ENCODE measurements around the gene CRYBG3.

The CRYBG3 gene

GRCh38 chr3:97862582-97862981, 40.8 kb downstream of the CRYBG3 start:
- H2BK5ac ChIP-seq (ENCODE audit: low read depth, low read length, poor library complexity, severe bottlenecking) = no peak overlapping the region
- no peak overlapping the region for H2BK120ac ChIP-seq (ENCODE audit: low read depth, low read length)
- H3K27ac ChIP-seq (ENCODE audit: low read length, poor library complexity, severe bottlenecking) = no peak overlapping the region
- H3K4ac ChIP-seq (ENCODE audit: low read depth in 1 of 2, low read length in 2 of 2) = no peak overlapping the region
- no peaks in the 10 kb centered on the region for H3K9me3 ChIP-seq (ENCODE audit: control insufficient read depth, low read length)
- H2AK5ac ChIP-seq (ENCODE audit: low read length, severe bottlenecking) = no peak overlapping the region
- H3K36me3 ChIP-seq (ENCODE audit: control insufficient read depth in 1 of 2, insufficient read depth in 2 of 2, low read depth in 1 of 2, low read length in 2 of 2) = peaks cover 0 to 10% of the 10 kb centered on the region in 2 experiments
- H3K14ac ChIP-seq (ENCODE audit: low read length in 2 of 2) = no peak overlapping the region
- peaks cover 9% of the 10 kb centered on the region for H3K79me1 ChIP-seq (replicated peaks; ENCODE audit: low read length, poor library complexity, severe bottlenecking)
- H3K4me2 ChIP-seq (ENCODE audit: low read length, poor library complexity, severe bottlenecking) = no peak overlapping the region
- no peaks in the 10 kb centered on the region for H3K4me1 ChIP-seq (ENCODE audit: control insufficient read depth, insufficient read depth, low read depth, low read length)
- no peaks in the 10 kb centered on the region for H3K27me3 ChIP-seq (ENCODE audit: control insufficient read depth in 1 of 2, insufficient read depth in 1 of 2, low read length in 2 of 2)
- no peak overlapping the region for H4K91ac ChIP-seq (ENCODE audit: low read length)
- WGBS = 100% methylated on average over 1 of the region's 1 CpG
- H2AFZ ChIP-seq (ENCODE audit: low read depth, low read length) = no peak overlapping the region
- H3K18ac ChIP-seq (ENCODE audit: low read depth in 1 of 2, low read length in 2 of 2) = no peak overlapping the region
- no peak overlapping the region for H2BK15ac ChIP-seq (ENCODE audit: low read depth, poor library complexity, severe bottlenecking)
- H4K8ac ChIP-seq (ENCODE audit: low read length) = no peak overlapping the region
- DNase-seq = no peak
- H2BK12ac ChIP-seq (ENCODE audit: low read length in 2 of 2) = no peak overlapping the region
- H3K9ac ChIP-seq (ENCODE audit: low read length) = no peak overlapping the region
- no peak overlapping the region for H3K23ac ChIP-seq (ENCODE audit: low read length in 2 of 2)
- H3K4me3 ChIP-seq (ENCODE audit: insufficient read depth in 1 of 2, low read depth in 1 of 2, low read length in 2 of 2) = no peak overlapping the region

- H2BK120ac ChIP-seq (ENCODE audit: low read depth, low read length) = no peak overlapping the region
- 100% methylated on average over 1 of the region's 1 CpG for WGBS
These were observed 41.2 kb downstream of the CRYBG3 start for GRCh38 chr3:97863031-97863430.

GRCh38 chr3:97863775-97864174, 42.0 kb downstream of the CRYBG3 start:
- no peak overlapping the region for H2AFZ ChIP-seq (ENCODE audit: low read depth, low read length)
- no peak overlapping the region for H3K4me2 ChIP-seq (ENCODE audit: low read length, poor library complexity, severe bottlenecking)
- H3K18ac ChIP-seq (ENCODE audit: low read depth in 1 of 2, low read length in 2 of 2) = no peak overlapping the region
- H3K9ac ChIP-seq (ENCODE audit: low read length) = no peak overlapping the region
- H4K8ac ChIP-seq (ENCODE audit: low read length) = no peak overlapping the region
- H3K27me3 ChIP-seq (ENCODE audit: control insufficient read depth in 1 of 2, insufficient read depth in 1 of 2, low read length in 2 of 2) = no peaks in the 10 kb centered on the region
- H3K36me3 ChIP-seq (ENCODE audit: control insufficient read depth in 1 of 2, insufficient read depth in 2 of 2, low read depth in 1 of 2, low read length in 2 of 2) = peaks cover 0 to 10% of the 10 kb centered on the region in 2 experiments
- H3K23ac ChIP-seq (ENCODE audit: low read length in 2 of 2) = no peak overlapping the region
- WGBS = 97% methylated on average over 3 of the region's 3 CpGs
- H2BK5ac ChIP-seq (ENCODE audit: low read depth, low read length, poor library complexity, severe bottlenecking) = no peak overlapping the region
- H3K79me1 ChIP-seq (replicated peaks; ENCODE audit: low read length, poor library complexity, severe bottlenecking) = peaks cover 9% of the 10 kb centered on the region
- no peak overlapping the region for H2BK120ac ChIP-seq (ENCODE audit: low read depth, low read length)
- H4K91ac ChIP-seq (ENCODE audit: low read length) = no peak overlapping the region
- H3K4me1 ChIP-seq (ENCODE audit: control insufficient read depth, insufficient read depth, low read depth, low read length) = no peaks in the 10 kb centered on the region
- no peak overlapping the region for H3K27ac ChIP-seq (ENCODE audit: low read length, poor library complexity, severe bottlenecking)
- H2BK15ac ChIP-seq (ENCODE audit: low read depth, poor library complexity, severe bottlenecking) = no peak overlapping the region
- no peak overlapping the region for H3K14ac ChIP-seq (ENCODE audit: low read length in 2 of 2)
- H3K4me3 ChIP-seq (ENCODE audit: insufficient read depth in 1 of 2, low read depth in 1 of 2, low read length in 2 of 2) = no peak overlapping the region
- no peak overlapping the region for H3K4ac ChIP-seq (ENCODE audit: low read depth in 1 of 2, low read length in 2 of 2)
- no peaks in the 10 kb centered on the region for H3K9me3 ChIP-seq (ENCODE audit: control insufficient read depth, low read length)
- no peak overlapping the region for H2AK5ac ChIP-seq (ENCODE audit: low read length, severe bottlenecking)
- no peak overlapping the region for H2BK12ac ChIP-seq (ENCODE audit: low read length in 2 of 2)
- DNase-seq = no peak

More at GRCh38 chr3:97863031-97863430, 41.2 kb downstream of the CRYBG3 start:
- Histone ChIP-seq H3K4me1 (ENCODE audit: control insufficient read depth, insufficient read depth, low read depth, low read length) (no peaks in the 10 kb centered on the region), H3K79me1 (replicated peaks; ENCODE audit: low read length, poor library complexity, severe bottlenecking) (peaks cover 9% of the 10 kb centered on the region), H3K9ac (ENCODE audit: low read length) (no peak overlapping the region), H3K4me3 (ENCODE audit: insufficient read depth in 1 of 2, low read depth in 1 of 2, low read length in 2 of 2) (no peak overlapping the region), H3K27ac (ENCODE audit: low read length, poor library complexity, severe bottlenecking) (no peak overlapping the region), H2AK5ac (ENCODE audit: low read length, severe bottlenecking) (no peak overlapping the region), H3K23ac (ENCODE audit: low read length in 2 of 2) (no peak overlapping the region), H2AFZ (ENCODE audit: low read depth, low read length) (no peak overlapping the region), H3K36me3 (ENCODE audit: control insufficient read depth in 1 of 2, insufficient read depth in 2 of 2, low read depth in 1 of 2, low read length in 2 of 2) (peaks cover 0 to 10% of the 10 kb centered on the region in 2 experiments), H3K4ac (ENCODE audit: low read depth in 1 of 2, low read length in 2 of 2) (no peak overlapping the region), H3K9me3 (ENCODE audit: control insufficient read depth, low read length) (no peaks in the 10 kb centered on the region), H3K18ac (ENCODE audit: low read depth in 1 of 2, low read length in 2 of 2) (no peak overlapping the region), H3K4me2 (ENCODE audit: low read length, poor library complexity, severe bottlenecking) (no peak overlapping the region), H3K27me3 (ENCODE audit: control insufficient read depth in 1 of 2, insufficient read depth in 1 of 2, low read length in 2 of 2) (no peaks in the 10 kb centered on the region), H4K8ac (ENCODE audit: low read length) (no peak overlapping the region), H2BK5ac (ENCODE audit: low read depth, low read length, poor library complexity, severe bottlenecking) (no peak overlapping the region), H4K91ac (ENCODE audit: low read length) (no peak overlapping the region), H3K14ac (ENCODE audit: low read length in 2 of 2) (no peak overlapping the region), H2BK15ac (ENCODE audit: low read depth, poor library complexity, severe bottlenecking) (no peak overlapping the region), H2BK12ac (ENCODE audit: low read length in 2 of 2) (no peak overlapping the region)
- DNase-seq = no peak

- 97% methylated on average over 3 of the region's 3 CpGs for WGBS
- Histone ChIP-seq H3K18ac (ENCODE audit: low read depth in 1 of 2, low read length in 2 of 2) (no peak overlapping the region), H3K23ac (ENCODE audit: low read length in 2 of 2) (no peak overlapping the region), H2BK5ac (ENCODE audit: low read depth, low read length, poor library complexity, severe bottlenecking) (no peak overlapping the region), H3K9ac (ENCODE audit: low read length) (peak overlapping the region; percentile 91), H3K27me3 (ENCODE audit: control insufficient read depth in 1 of 2, insufficient read depth in 1 of 2, low read length in 2 of 2) (no peaks in the 10 kb centered on the region), H3K79me1 (replicated peaks; ENCODE audit: low read length, poor library complexity, severe bottlenecking) (peaks cover 6% of the 10 kb centered on the region), H3K4ac (ENCODE audit: low read depth in 1 of 2, low read length in 2 of 2) (no peak overlapping the region), H2BK120ac (ENCODE audit: low read depth, low read length) (no peak overlapping the region), H2AK5ac (ENCODE audit: low read length, severe bottlenecking) (no peak overlapping the region), H3K4me2 (ENCODE audit: low read length, poor library complexity, severe bottlenecking) (no peak overlapping the region), H3K14ac (ENCODE audit: low read length in 2 of 2) (no peak overlapping the region), H3K9me3 (ENCODE audit: control insufficient read depth, low read length) (no peaks in the 10 kb centered on the region), H2AFZ (ENCODE audit: low read depth, low read length) (no peak overlapping the region), H2BK15ac (ENCODE audit: low read depth, poor library complexity, severe bottlenecking) (no peak overlapping the region), H3K4me1 (ENCODE audit: control insufficient read depth, insufficient read depth, low read depth, low read length) (no peaks in the 10 kb centered on the region), H2BK12ac (ENCODE audit: low read length in 2 of 2) (no peak overlapping the region), H4K8ac (ENCODE audit: low read length) (no peak overlapping the region), H3K4me3 (ENCODE audit: insufficient read depth in 1 of 2, low read depth in 1 of 2, low read length in 2 of 2) (peak overlapping the region in 1 of 2 experiments; percentile 68), H4K91ac (ENCODE audit: low read length) (no peak overlapping the region), H3K36me3 (ENCODE audit: control insufficient read depth in 1 of 2, insufficient read depth in 2 of 2, low read depth in 1 of 2, low read length in 2 of 2) (no peaks in the 10 kb centered on the region), H3K27ac (ENCODE audit: low read length, poor library complexity, severe bottlenecking) (no peak overlapping the region)
- no peak for DNase-seq
These were observed 49.4 kb downstream of the CRYBG3 start for GRCh38 chr3:97871186-97871585.
